Sigmoid colon (tissue), 4 donors: ENCODE results near the gene CD93.

ENCODE experiments used
- CTCF ChIP-seq, 4 experiments: fragments of 450-650 bp in 3 of 4; fragments of 200-600 bp in 1 of 4; IDR thresholded peaks; one replicate each; pipeline ENCODE4 v1.5.1; 2016 to 2019; ENCODE audit warnings: antibody characterized with exemption in 4 of 4, mild to moderate bottlenecking in 3 of 4, moderate library complexity in 2 of 4
- EP300 ChIP-seq, 4 donors: sonication (generic); formaldehyde crosslinking; IDR thresholded peaks; one replicate each; pipeline ENCODE4 v1.6.1; 2017; ENCODE audit warnings: antibody characterized with exemption in 4 of 4

GRCh38 chr20:23047001-23047737 is 39.0 kb downstream of the CD93 start:
- TF ChIP-seq CTCF (IDR thresholded peaks at IDR 0.05) (no peak), EP300 (IDR thresholded peaks at IDR 0.05) (no peak)
